ENCODE results near the gene MS4A15.

DNA sequence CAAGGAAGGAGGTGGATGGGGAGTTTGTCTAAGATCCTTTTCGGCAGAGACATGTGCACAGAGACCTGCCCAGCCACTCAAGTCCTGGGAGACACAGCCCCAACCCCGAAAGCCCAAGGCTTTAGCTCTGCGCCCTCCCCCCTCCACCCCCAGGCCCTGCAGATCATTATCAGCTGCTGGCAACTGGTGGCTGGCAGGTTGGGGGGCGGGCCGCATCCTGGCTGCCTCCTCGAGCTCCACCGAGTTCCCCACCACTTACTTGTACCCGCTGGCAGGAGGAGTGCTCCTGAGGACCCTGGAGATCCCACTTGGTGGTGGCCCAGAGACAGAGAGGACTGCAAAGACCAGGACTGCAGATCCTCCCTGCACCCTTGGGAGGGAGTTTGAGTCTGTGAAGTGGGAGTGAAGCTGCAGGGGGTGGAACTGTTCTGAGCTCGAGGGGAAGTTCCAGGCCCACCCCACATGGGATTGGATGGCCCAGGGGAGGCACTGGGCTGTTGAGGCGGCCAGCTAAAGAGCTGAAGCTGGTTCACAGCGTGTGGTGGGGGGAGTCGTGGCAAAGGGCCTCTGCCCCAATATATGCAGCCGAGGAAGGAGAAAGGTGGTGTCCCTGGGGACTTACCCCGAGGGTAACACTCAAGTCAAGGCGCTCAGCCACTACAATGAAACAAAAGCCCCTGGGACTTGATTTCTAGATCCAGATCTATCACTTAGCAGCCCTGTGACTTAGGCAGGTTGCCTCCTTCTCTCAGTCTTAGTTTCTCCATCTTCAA lies 65.3 kb downstream of the MS4A15 start:
- TF ChIP-seq POLR2AphosphoS5 (IDR thresholded peaks at IDR 0.05) (no peak), POLR2A (IDR thresholded peaks at IDR 0.05) (no peak)

Measured in gastroesophageal sphincter (tissue), 2 donors.